Omental fat pad (tissue), 4 donors: Measurements from ENCODE around the gene IDH3A. TPM values are rescaled to one million over a fixed set of nuclear protein-coding genes. Genes with fewer than 3 reads are reported as not detected.

Experiments
- ATAC-seq: fragments of 150-250 bp; one replicate; pipeline ENCODE4 v1.9.1; 2016; ENCODE audit warnings: mild to moderate bottlenecking, moderate library complexity; ENCODE audit not compliant: low FRiP score
- DNase-seq: peaks from one replicate; pipeline ENCODE4 v3.0.0-alpha.2; 2019; ENCODE audit warnings: low spot score
- CTCF ChIP-seq, 3 donors: fragments of 450-650 bp; IDR thresholded peaks; one replicate each; pipeline ENCODE4 v1.5.1; 2016 to 2017; ENCODE audit warnings: antibody characterized with exemption in 3 of 3, mild to moderate bottlenecking in 3 of 3, moderate library complexity in 2 of 3
- total RNA-seq, 4 donors: library from RNA; depleted of rRNA; stranded (reverse); fragments of >200 nt; gene quantifications; one replicate each; pipeline ENCODE4 v1.1.0, GENCODE V29; 2016

Gene IDH3A
- total RNA-seq, 4 donors from 2014 or later, result 67.4 to 94.5 (median 70.0) TPM

- no peak for ATAC-seq
- TF ChIP-seq CTCF (IDR thresholded peaks at IDR 0.05), result no peak
- DNase-seq, result no peak
These were observed 44.8 kb downstream of the IDH3A start for GRCh38 chr15:78193731-78194567.

- no peak for ATAC-seq
These were observed 45.4 kb downstream of the IDH3A start for GRCh38 chr15:78194568-78194925.

GRCh38 chr15:78195735-78196201, 46.6 kb downstream of the IDH3A start:
- ATAC-seq (peak; percentile 52), DNase-seq (no peak)
- peak in 1 of 3 donors; percentile 22 for TF ChIP-seq CTCF (IDR thresholded peaks at IDR 0.05)

More at GRCh38 chr15:78194568-78194925, 45.4 kb downstream of the IDH3A start:
- TF ChIP-seq CTCF (IDR thresholded peaks at IDR 0.05), result no peak
- no peak for DNase-seq

- no peak for DNase-seq
- no peak for TF ChIP-seq CTCF (IDR thresholded peaks at IDR 0.05)
- ATAC-seq, result no peak
These were observed 48.5 kb downstream of the IDH3A start for GRCh38 chr15:78197632-78198031.

GRCh38 chr15:78200276-78200930, 51.2 kb downstream of the IDH3A start:
- ATAC-seq (no peak), DNase-seq (no peak)
- TF ChIP-seq CTCF (IDR thresholded peaks at IDR 0.05), result no peak

- DNase-seq (no peak), ATAC-seq (no peak)
- no peak for TF ChIP-seq CTCF (IDR thresholded peaks at IDR 0.05)
These were observed 52.4 kb downstream of the IDH3A start for GRCh38 chr15:78201281-78202190.
